A549 treated with DMSO at 1 μM for 4 hours (cell line): ENCODE data around the gene C11orf42. TPM values are rescaled to one million over a fixed set of nuclear protein-coding genes. Genes with fewer than 3 reads are reported as not detected.

Experiments used
- total RNA-seq: library from RNA; stranded (reverse); fragments of 200-300 nt; extraction: Qiagen RNA extraction; gene quantifications from 5 replicates; pipeline ENCODE4 v1.2.3, GENCODE V29; 2022; ENCODE audit warnings: low read depth

C11orf42 gene, protein sequence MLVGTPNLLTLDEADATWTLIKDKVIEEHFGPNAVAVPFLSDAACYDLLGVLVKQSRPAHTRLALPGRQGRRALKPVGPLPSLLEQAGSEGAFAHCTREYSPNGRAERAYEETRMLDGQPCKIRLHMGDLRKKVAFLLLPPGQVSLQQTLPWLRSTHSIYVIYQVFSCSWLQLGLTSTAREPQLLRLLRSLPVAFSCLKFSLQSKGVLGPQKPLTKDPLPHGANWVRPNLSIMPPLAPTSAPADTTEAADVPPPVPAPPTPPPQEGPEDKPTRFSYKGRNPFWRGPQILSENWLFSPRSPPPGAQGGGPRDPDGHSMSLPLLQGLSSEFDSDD
- not detected in 5 replicates for total RNA-seq

DNA sequence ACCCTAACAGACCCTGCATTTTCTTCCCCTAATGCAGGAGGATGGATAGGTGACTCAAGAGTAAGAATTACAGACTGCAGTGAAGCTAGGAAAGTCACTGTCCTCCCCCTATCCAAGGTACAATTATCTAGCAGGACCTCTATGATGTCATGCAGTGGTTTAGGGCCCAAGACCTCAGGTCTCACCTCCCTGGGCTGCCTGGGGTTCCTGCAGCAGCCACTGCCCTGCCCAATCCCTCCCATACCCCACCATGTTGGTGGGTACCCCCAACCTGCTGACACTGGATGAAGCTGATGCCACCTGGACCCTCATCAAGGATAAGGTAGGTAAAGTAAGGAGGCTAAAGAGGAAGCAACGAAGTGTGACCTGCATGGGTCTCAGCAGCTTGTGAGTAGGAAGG, at the start of gene C11orf42:
Gene C11orf42 (plus strand): TSS at position 192 of the 400 bp plus-strand sequence. CDS start 59 bp downstream, at position 251.

DNA sequence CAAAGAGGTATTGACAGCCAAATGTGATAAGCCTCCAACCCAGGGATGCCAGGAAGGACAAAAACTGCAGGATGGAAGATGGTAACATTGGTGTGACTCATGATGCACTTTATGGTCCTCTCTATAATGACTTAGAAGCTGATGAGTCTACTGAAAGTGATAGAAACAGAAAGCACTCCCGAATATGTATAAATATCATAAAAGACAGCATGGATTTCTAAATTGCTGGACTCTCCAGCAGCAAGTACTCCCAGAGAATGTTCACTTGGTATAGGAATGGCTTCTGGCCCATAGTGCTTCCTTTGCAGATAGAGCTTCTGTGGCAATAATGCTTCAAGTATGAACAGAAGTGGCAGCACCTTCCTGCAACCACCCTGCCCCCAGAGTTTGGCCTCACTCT, 35.1 kb upstream of the C11orf42 start, which contains the start of gene OR52B2:
Gene OR52B2 (minus strand): TSS at position 101 of the 400 bp plus-strand sequence. CDS start 0 bp downstream, at position 101.

DNA sequence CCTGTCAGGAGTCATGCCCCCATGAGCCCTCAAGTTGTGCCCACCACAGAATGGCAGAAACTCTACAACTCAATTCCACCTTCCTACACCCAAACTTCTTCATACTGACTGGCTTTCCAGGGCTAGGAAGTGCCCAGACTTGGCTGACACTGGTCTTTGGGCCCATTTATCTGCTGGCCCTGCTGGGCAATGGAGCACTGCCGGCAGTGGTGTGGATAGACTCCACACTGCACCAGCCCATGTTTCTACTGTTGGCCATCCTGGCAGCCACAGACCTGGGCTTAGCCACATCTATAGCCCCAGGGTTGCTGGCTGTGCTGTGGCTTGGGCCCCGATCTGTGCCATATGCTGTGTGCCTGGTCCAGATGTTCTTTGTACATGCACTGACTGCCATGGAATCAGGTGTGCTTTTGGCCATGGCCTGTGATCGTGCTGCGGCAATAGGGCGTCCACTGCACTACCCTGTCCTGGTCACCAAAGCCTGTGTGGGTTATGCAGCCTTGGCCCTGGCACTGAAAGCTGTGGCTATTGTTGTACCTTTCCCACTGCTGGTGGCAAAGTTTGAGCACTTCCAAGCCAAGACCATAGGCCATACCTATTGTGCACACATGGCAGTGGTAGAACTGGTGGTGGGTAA, 6.1 kb upstream of the C11orf42 start, which contains the start of gene OR52W1:
Gene OR52W1 (plus strand): TSS at position 51 of the 637 bp plus-strand sequence. CDS start 0 bp downstream, at position 51.

DNA sequence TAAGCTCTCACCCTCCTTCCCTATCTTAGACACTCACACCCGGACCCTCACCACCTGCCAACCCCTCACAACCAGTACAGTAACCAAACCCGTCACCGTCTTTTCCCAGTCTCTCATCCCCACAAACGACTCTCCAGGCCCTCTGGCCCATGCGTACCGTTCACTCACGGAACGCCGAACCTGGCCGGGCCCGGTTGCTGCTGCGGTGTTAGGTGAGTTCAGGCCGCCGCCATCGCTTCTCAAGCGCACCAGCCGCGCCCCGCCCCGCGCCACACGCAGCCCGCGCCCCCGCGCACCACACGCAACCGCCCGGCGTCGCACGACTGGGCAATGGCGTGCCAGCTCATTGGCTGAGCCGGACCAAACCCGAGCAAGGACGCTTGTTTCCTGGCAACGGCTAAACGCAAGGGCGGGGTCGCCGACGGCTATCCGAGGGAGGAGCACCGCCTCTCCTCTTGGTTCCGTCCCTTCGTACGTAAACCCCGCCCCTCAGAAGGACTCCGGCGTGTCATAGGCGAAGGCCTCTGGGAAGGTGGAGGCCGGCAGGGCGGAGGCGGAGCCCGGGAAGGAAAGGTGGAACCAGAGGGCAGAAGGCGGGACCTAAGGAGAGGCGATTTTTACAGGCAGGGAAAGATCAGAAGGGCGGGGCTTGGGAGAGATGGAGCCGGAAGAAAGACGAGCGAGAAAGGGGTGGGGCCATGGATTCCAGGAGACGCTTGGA, 29.2 kb downstream of the C11orf42 start, which contains the start of gene FHIP1B:
Gene FHIP1B (minus strand): TSS at position 250 of the 721 bp plus-strand sequence. CDS start 10,120 bp downstream, outside the sequence.

DNA sequence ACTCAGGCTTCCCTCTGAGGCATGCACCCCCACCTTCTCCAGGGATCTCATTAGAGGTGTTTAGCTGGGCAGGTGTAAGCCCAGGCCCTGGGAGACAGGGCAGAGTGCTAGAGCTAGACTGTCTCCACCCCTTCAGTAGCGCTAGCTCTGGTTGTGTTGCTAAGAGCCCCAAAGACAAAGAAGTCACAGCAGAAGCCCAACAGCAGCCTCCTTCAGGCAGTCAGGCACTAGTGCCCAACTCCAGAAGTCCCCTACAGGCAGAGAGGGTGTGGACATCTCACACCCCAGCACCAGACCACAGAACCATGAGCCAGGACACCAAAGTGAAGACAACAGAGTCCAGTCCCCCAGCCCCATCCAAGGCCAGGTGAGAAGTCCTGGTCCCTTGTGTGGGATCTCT, 33.5 kb downstream of the C11orf42 start, which contains the start of gene CNGA4:
Gene CNGA4 (plus strand): TSS at position 188 of the 400 bp plus-strand sequence. CDS start 118 bp downstream, at position 306.

Other genes starting within 250 kb of the C11orf42 start
- gene OR56A5, start 237.1 kb upstream of the C11orf42 start, total RNA-seq: not detected in 5 replicates
- not detected in 5 replicates for gene OR52L1, start 218.6 kb upstream of the C11orf42 start, total RNA-seq
- not detected in 5 replicates for gene OR56A4, start 198.6 kb upstream of the C11orf42 start, total RNA-seq
- not detected in 5 replicates for gene OR56A1, start 174.8 kb upstream of the C11orf42 start, total RNA-seq
- gene OR56B4, start 97.9 kb upstream of the C11orf42 start, total RNA-seq: not detected in 5 replicates
- gene OR52B2, start 35.2 kb upstream of the C11orf42 start, total RNA-seq: not detected in 5 replicates
- gene OR52W1, start 6.3 kb upstream of the C11orf42 start, total RNA-seq: not detected in 5 replicates
- gene FHIP1B, start 29.1 kb downstream of the C11orf42 start, total RNA-seq: 13.4 to 17.9 TPM (median 17.2 TPM) in 5 replicates
- 0.07 to 0.10 TPM (median 0.08 TPM) in 3 of 5 replicates, not detected in the others for gene CNGA4, start 33.5 kb downstream of the C11orf42 start, total RNA-seq
- not detected in 5 replicates for gene CCKBR, start 54.3 kb downstream of the C11orf42 start, total RNA-seq
- 24.7 to 34.0 TPM (median 26.6 TPM) in 5 replicates for gene CAVIN3, start 114.9 kb downstream of the C11orf42 start, total RNA-seq
- 10.2 to 13.1 TPM (median 11.4 TPM) in 5 replicates for gene SMPD1, start 184.9 kb downstream of the C11orf42 start, total RNA-seq
- gene APBB1, start 213.5 kb downstream of the C11orf42 start, total RNA-seq: 17.0 to 20.3 TPM (median 17.8 TPM) in 5 replicates
- gene HPX, start 235.4 kb downstream of the C11orf42 start, total RNA-seq: 0.32 to 1.4 TPM (median 0.49 TPM) in 5 replicates